ENCODE results near the gene ETFDH.

ETFDH gene

DNA sequence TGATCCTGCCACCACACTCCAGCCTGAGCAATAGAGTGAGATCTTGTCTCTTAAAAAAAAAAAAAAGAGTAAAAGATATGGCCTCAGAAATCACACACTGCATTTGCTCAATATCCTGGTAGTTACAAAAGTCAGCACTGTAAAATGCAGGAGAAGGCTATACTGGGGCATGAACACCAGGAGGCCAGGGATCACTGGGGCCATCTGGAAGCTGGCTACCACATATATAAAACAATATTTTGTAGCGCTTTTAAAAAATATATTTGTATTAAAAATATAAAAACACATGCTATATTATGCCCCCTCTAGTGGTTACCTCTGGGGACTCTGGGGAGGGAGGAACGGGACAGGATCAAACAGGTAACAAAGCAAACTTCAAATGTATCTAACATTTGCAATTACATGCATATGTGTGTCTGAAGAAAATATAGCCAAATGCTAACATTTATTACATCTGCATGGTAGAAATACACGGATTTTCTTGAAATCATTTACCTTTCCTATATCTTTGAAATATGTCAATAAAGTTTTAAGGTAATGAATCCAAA, 4.4 kb upstream of the ETFDH start:
- TF ChIP-seq, protein P1, sequence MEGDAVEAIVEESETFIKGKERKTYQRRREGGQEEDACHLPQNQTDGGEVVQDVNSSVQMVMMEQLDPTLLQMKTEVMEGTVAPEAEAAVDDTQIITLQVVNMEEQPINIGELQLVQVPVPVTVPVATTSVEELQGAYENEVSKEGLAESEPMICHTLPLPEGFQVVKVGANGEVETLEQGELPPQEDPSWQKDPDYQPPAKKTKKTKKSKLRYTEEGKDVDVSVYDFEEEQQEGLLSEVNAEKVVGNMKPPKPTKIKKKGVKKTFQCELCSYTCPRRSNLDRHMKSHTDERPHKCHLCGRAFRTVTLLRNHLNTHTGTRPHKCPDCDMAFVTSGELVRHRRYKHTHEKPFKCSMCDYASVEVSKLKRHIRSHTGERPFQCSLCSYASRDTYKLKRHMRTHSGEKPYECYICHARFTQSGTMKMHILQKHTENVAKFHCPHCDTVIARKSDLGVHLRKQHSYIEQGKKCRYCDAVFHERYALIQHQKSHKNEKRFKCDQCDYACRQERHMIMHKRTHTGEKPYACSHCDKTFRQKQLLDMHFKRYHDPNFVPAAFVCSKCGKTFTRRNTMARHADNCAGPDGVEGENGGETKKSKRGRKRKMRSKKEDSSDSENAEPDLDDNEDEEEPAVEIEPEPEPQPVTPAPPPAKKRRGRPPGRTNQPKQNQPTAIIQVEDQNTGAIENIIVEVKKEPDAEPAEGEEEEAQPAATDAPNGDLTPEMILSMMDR (conservative IDR thresholded peaks at IDR 0.05) = peak; percentile 70
- peak overlapping the region; percentile 73 for H3K27ac ChIP-seq

GRCh38 chr4:158669310-158669709, 2.8 kb upstream of the ETFDH start:
- TF ChIP-seq, protein P1 (conservative IDR thresholded peaks at IDR 0.05) = no peak
- peak overlapping the region; percentile 73 for H3K27ac ChIP-seq

- H3K27ac ChIP-seq = peak overlapping the region; percentile 73
- TF ChIP-seq, protein P1 (conservative IDR thresholded peaks at IDR 0.05) = no peak
These were observed 976 bp upstream of the ETFDH start for GRCh38 chr4:158670975-158671664.

GRCh38 chr4:158671665-158671914, 506 bp upstream of the ETFDH start, which contains the start of gene C4orf46:
TSS of gene C4orf46 (minus strand) at chr4:158671887. CDS start at chr4:158671801, 86 bp downstream.
- H3K27ac ChIP-seq = peak within 1 kb of the TSS; percentile 73
- TF ChIP-seq, protein P1 (conservative IDR thresholded peaks at IDR 0.05) = no peak

DNA sequence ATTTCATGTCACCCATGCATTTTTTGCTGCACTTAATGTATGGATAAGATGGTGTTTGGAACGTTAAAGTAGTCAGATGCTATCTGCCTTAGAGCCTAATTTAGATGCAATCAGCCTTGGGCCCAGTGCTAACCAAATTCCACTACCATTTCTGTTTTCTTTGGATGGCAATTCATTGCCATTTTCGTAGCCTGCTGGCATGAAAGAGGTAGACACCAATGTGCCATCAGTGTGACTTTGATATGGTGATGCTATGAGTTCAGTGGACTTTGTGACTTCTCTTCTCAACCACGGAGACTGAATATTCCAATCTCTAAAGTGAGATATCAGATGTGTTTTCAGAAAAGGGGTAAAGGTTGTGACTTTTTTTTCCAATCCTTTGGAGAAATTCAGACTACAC, 1.5 kb downstream of the ETFDH start:
- H3K27ac ChIP-seq = no peak overlapping the region
- TF ChIP-seq, protein P1 (conservative IDR thresholded peaks at IDR 0.05) = no peak

DNA sequence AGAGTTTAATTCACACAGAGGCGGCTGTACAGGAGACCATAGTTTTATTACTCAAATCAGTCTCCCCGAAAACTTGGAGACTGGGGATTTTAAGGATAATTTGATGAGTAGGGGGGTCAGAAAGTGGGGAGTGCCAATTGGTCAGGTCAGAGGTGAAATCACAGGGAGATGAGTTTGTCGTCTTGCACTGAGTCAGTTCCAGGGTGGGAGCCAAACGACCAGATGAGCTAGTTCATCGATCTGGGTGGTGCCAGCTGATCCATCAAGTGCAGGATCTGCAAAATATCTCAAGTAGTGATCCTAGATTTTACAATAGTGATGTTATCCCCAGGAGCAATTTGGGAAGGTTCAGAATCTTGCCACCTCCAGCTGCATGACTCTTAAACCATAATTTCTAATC, 4.0 kb downstream of the ETFDH start:
- no peak overlapping the region for H3K27ac ChIP-seq
- TF ChIP-seq, protein P1 (conservative IDR thresholded peaks at IDR 0.05) = no peak

GRCh38 chr4:158678767-158679166, 6.7 kb downstream of the ETFDH start:
- H3K27ac ChIP-seq = no peak overlapping the region
- TF ChIP-seq, protein P1 (conservative IDR thresholded peaks at IDR 0.05) = no peak
